Uterus (tissue), 4 donors: Measurements from ENCODE around the gene TMEM181. TPM values are rescaled to one million over a fixed set of nuclear protein-coding genes. Genes with fewer than 3 reads are reported as not detected.

ENCODE experiments used
- DNase-seq, 2 donors: peaks; one replicate each; pipeline ENCODE4 v3.0.0-alpha.2; 2019 to 2020
- H3K27ac ChIP-seq, 2 donors: fragments of 200-600 bp; sonication (generic); 1 replicate in 1 of 2; 2 replicates in 1 of 2; pipeline ENCODE4 v1.5.1; 2016 to 2018
- H3K27me3 ChIP-seq, 2 donors: fragments of 200-600 bp; sonication (generic); one replicate each; pipeline ENCODE4 v1.5.1; 2018 to 2019; ENCODE audit warnings: control low read depth in 1 of 2
- H3K36me3 ChIP-seq, 2 donors: fragments of 200-600 bp; sonication (generic); one replicate each; pipeline ENCODE4 v1.5.1; 2019; ENCODE audit warnings: control low read depth in 1 of 2
- H3K4me1 ChIP-seq, 2 donors: fragments of 200-600 bp; sonication (generic); one replicate each; pipeline ENCODE4 v1.5.1; 2018 to 2019; ENCODE audit warnings: control low read depth in 1 of 2
- H3K4me3 ChIP-seq, 2 donors: fragments of 200-600 bp; sonication (generic); 1 replicate in 1 of 2; 2 replicates in 1 of 2; pipeline ENCODE4 v1.5.1; 2018 to 2019; ENCODE audit warnings: mild to moderate bottlenecking in 1 of 2
- H3K9me3 ChIP-seq, 2 donors: fragments of 200-600 bp; sonication (generic); one replicate each; pipeline ENCODE4 v1.5.1; 2019; ENCODE audit warnings: control low read depth in 1 of 2
- POLR2A ChIP-seq, 2 donors: fragments of 450-650 bp; IDR thresholded peaks; one replicate each; pipeline ENCODE4 v1.6.1; 2016; ENCODE audit warnings: antibody characterized with exemption in 2 of 2, mild to moderate bottlenecking in 1 of 2, moderate library complexity in 1 of 2
- intact Hi-C: fragments of 100-400 bp; cut with DNase I; formaldehyde crosslinking; loops from one replicate; pipeline ENCODE4 v1.15.1; 2023; ENCODE audit warnings: low total_unique reads
- total RNA-seq, 4 donors: library from RNA; depleted of rRNA in 3 of 4; stranded (reverse); fragments of >200 nt in 3 of 4; gene quantifications; one replicate each; pipeline versions ENCODE4 v1.1.0 to v1.2.4, GENCODE V29; 2014 to 2023
- TF ChIP-seq, protein P1 (sequence below), 4 experiments: fragments of 200-600 bp in 2 of 4; fragments of 450-650 bp in 2 of 4; sonication (generic) in 2 of 4; IDR thresholded peaks; one replicate each; pipeline ENCODE4 v1.5.1; 2016 to 2019; ENCODE audit warnings: antibody characterized with exemption in 4 of 4, mild to moderate bottlenecking in 2 of 4, moderate library complexity in 1 of 4
- donor health status: DM: yes; HTN: yes; CAD: no.

The TMEM181 gene
- total RNA-seq, 4 donors from 2014 or later, result 17.6 to 36.6 (median 28.8) TPM

DNA sequence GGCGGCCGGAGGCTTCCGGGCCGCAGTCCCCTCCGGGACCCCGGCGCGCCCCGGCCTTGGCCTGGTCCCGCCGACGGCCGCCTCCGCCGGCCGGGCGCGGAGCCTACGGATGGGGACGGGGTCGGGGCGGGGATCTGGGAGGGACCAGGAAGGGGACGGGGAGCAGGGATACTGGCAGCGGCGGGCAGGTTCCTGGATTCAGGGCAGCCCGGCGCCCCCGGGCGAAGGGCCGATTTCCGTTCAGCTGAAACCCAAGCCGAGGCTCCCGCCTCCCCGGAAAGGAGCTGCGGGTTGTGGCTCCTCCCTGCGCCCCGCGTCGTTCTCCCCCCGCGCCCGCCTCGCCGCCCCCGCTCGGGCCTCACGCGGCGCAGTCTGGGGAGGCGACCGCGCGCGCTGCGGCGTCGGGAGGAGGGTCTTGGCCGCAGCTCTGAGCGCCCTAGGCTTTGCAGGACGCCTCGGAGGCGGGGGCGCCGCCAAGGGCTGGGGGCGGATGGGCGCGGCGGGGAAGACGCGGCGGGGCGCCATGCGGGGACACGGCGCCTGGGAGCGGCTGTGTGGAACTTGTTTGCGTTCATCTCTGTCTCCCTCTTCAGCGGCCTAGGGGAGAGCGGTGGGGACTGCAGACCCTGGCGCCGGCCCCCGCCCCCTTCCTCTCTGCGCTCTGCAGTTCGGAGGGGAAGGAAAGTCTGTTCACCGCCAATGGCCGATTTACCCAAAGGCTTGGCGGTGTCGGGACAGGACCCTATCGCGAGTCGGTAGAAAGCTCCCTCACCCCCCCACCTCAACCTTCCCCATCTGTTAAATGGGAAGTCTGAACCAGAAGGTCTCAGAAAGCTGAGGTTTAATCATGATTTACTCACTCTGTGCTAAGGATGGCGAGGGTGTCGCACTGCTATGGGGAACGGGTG, 22.7 kb upstream of the TMEM181 start:
- Histone ChIP-seq H3K4me3 (peak overlapping the region; percentile 17 to 32), H3K27ac (no peak overlapping the region), H3K36me3 (no peaks in the 10 kb centered on the region), H3K9me3 (no peaks in the 10 kb centered on the region), H3K27me3 (peaks cover 0 to 8% of the 10 kb centered on the region in 2 donors), H3K4me1 (peaks cover 0 to 14% of the 10 kb centered on the region in 2 donors)
- TF ChIP-seq, protein P1, sequence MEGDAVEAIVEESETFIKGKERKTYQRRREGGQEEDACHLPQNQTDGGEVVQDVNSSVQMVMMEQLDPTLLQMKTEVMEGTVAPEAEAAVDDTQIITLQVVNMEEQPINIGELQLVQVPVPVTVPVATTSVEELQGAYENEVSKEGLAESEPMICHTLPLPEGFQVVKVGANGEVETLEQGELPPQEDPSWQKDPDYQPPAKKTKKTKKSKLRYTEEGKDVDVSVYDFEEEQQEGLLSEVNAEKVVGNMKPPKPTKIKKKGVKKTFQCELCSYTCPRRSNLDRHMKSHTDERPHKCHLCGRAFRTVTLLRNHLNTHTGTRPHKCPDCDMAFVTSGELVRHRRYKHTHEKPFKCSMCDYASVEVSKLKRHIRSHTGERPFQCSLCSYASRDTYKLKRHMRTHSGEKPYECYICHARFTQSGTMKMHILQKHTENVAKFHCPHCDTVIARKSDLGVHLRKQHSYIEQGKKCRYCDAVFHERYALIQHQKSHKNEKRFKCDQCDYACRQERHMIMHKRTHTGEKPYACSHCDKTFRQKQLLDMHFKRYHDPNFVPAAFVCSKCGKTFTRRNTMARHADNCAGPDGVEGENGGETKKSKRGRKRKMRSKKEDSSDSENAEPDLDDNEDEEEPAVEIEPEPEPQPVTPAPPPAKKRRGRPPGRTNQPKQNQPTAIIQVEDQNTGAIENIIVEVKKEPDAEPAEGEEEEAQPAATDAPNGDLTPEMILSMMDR (IDR thresholded peaks at IDR 0.05), result no peak
- TF ChIP-seq POLR2A (IDR thresholded peaks at IDR 0.05), result no peak
- intact Hi-C loops, result no loop called here
- DNase-seq, result no peak

GRCh38 chr6:158538741-158539140, 21.1 kb upstream of the TMEM181 start:
- TF ChIP-seq POLR2A (IDR thresholded peaks at IDR 0.05), result no peak
- TF ChIP-seq, protein P1 (IDR thresholded peaks at IDR 0.05), result no peak
- Histone ChIP-seq H3K4me3 (no peak overlapping the region), H3K9me3 (no peaks in the 10 kb centered on the region), H3K4me1 (peaks cover 0 to 14% of the 10 kb centered on the region in 2 donors), H3K36me3 (no peaks in the 10 kb centered on the region), H3K27me3 (peaks cover 0 to 8% of the 10 kb centered on the region in 2 donors), H3K27ac (no peak overlapping the region)
- DNase-seq, result no peak
- intact Hi-C loops, result no loop called here

- TF ChIP-seq, protein P1 (IDR thresholded peaks at IDR 0.05), result no peak
- no peak for TF ChIP-seq POLR2A (IDR thresholded peaks at IDR 0.05)
- no peak overlapping the region for H3K27ac ChIP-seq
- intact Hi-C loops, result no loop called here
- H3K27me3 ChIP-seq, result peaks cover 0 to 8% of the 10 kb centered on the region in 2 donors
- H3K4me1 ChIP-seq, result peaks cover 0 to 14% of the 10 kb centered on the region in 2 donors
- H3K36me3 ChIP-seq, result no peaks in the 10 kb centered on the region
- no peak overlapping the region for H3K4me3 ChIP-seq
- H3K9me3 ChIP-seq, result no peaks in the 10 kb centered on the region
- DNase-seq, result no peak
Measured at GRCh38 chr6:158539413-158539812, 20.5 kb upstream of the TMEM181 start.

- Histone ChIP-seq H3K4me3 (no peak overlapping the region), H3K9me3 (no peaks in the 10 kb centered on the region), H3K27me3 (peaks cover 0 to 8% of the 10 kb centered on the region in 2 donors), H3K36me3 (no peaks in the 10 kb centered on the region), H3K4me1 (peaks cover 0 to 14% of the 10 kb centered on the region in 2 donors), H3K27ac (no peak overlapping the region)
- intact Hi-C loops, result no loop called here
- no peak for DNase-seq
- no peak for TF ChIP-seq POLR2A (IDR thresholded peaks at IDR 0.05)
- TF ChIP-seq, protein P1 (IDR thresholded peaks at IDR 0.05), result no peak
Measured at GRCh38 chr6:158539881-158540280, 20.0 kb upstream of the TMEM181 start.

DNA sequence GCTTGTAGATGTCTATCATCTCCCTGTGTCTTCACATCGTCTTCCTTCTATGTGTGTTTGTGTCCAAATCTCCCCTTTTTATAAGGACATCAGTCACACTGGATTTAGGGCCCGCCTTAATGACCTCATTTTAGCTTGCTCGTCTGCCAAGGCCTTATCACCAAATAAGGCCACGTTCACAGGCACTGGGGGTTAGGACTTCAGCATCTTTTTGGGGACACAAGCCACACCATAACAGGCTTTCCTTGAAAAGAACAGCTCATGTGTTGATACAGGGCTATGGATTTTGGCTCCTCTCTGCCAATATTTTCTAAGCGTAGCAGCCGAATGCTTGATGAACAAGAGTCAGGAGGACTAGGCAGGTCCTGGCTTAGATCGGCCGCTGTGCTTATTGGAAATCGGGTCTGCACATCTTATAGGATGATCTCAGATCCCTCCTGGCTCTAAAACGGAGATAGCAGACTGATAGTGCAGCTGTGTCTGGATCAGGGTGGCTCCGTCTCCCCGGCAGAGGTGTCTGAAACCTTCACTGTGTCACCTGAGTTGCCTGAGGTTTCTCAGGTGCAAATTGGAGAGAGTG, 16.2 kb upstream of the TMEM181 start:
- Histone ChIP-seq H3K4me1 (no peaks in the 10 kb centered on the region), H3K27me3 (no peaks in the 10 kb centered on the region), H3K36me3 (no peaks in the 10 kb centered on the region), H3K4me3 (no peak overlapping the region), H3K27ac (no peak overlapping the region), H3K9me3 (no peaks in the 10 kb centered on the region)
- TF ChIP-seq, protein P1 (IDR thresholded peaks at IDR 0.05), result no peak
- no peak for TF ChIP-seq POLR2A (IDR thresholded peaks at IDR 0.05)
- intact Hi-C loops, result no loop called here
- DNase-seq, result no peak
